DOHH2 (cell line): Measurements from ENCODE around the gene WNT3.

Experiments used
- CTCF ChIP-seq: fragments of 200-600 bp; sonication (generic); IDR thresholded peaks from one replicate; pipeline ENCODE4 v1.5.1; 2014; ENCODE audit warnings: antibody characterized with exemption, mild to moderate bottlenecking, low read depth, low read length; ENCODE audit not compliant: poor library complexity, severe bottlenecking
- EZH2phosphoT487 ChIP-seq: fragments of 200-600 bp; sonication (generic); IDR thresholded peaks from 2 replicates; pipeline ENCODE4 v1.6.1; 2017; ENCODE audit warnings: borderline replicate concordance, mild to moderate bottlenecking, antibody characterized with exemption, low read length, moderate library complexity, mixed read lengths

DNA sequence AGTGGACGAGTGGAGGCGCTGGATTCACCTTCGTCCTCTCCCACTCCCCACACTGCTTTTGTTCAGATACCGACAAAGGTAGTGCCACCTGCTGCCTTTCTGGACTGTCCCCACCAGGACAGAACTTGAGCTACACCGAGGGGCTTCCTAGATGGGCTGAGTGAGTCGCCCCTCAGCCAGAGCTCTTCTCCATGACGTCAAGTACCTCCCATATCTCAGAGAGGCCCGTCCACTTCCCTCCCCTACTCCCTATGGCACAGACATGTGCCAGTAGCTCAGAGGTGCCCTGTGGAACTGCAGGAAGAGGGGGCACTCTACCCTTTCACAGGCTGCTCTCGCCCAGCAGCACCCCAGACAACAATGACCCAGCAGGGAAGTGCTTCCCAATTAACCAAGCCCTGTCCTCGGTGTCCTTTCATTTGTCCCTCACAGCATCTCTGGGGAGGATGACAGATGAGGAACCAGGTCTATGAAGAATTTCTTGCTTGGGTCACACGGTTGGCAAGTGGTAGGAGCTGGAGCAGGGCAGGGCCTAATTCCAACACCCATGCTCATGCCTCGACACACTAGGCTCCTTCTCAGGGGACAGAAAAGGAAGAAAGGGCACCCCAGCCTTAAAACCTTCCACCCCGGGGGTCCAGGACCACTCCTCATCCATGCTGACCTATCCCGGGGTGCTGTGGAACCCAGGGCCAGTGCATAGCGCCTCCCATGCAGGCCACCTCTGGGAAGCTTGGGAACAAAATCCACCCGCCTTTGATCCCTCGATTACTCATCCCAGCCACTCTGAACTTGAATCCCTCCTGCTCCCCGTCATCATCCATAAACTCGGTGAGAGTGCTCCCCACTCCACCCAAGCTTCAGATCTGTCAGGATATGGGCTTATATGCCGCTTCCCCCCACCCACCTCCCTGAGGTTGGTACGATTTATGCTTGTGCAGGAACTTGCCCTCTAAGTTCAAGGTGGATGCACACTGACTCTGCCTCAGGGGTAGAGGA is 51.7 kb downstream of the WNT3 start:
- no peak for TF ChIP-seq CTCF
- no peak for TF ChIP-seq EZH2phosphoT487
